IPS-20b (cell line): Measurements from ENCODE around the gene DIAPH3.

ENCODE experiments used
- H3K27ac ChIP-seq: one replicate; pipeline ENCODE4 v1.5.1; 2013; ENCODE audit warnings: low read length
- H3K27me3 ChIP-seq: 2 replicates; pipeline ENCODE4 v1.6.1; 2013; ENCODE audit warnings: mild to moderate bottlenecking, low read length, inconsistent platforms; ENCODE audit not compliant: insufficient read depth
- H3K36me3 ChIP-seq: 2 replicates; pipeline ENCODE4 v1.6.1; 2013; ENCODE audit warnings: low read depth, mild to moderate bottlenecking, inconsistent platforms, low read length, moderate library complexity; ENCODE audit not compliant: insufficient read depth
- H3K4me1 ChIP-seq: 2 replicates; pipeline ENCODE4 v1.6.1; 2013; ENCODE audit warnings: mild to moderate bottlenecking, control low read depth, inconsistent platforms, low read length, moderate library complexity; ENCODE audit not compliant: insufficient read depth
- H3K4me3 ChIP-seq: 2 replicates; pipeline ENCODE4 v1.5.1; 2013; ENCODE audit warnings: mild to moderate bottlenecking, low read length, inconsistent platforms
- H3K9ac ChIP-seq: 2 replicates; pipeline ENCODE4 v1.6.1; 2013; ENCODE audit warnings: low read depth, mild to moderate bottlenecking, inconsistent platforms, low read length, moderate library complexity
- H3K9me3 ChIP-seq: 2 replicates; pipeline ENCODE4 v1.6.1; 2013; ENCODE audit warnings: mild to moderate bottlenecking, low read depth, low read length, inconsistent platforms; ENCODE audit not compliant: insufficient read depth

DIAPH3 gene

DNA sequence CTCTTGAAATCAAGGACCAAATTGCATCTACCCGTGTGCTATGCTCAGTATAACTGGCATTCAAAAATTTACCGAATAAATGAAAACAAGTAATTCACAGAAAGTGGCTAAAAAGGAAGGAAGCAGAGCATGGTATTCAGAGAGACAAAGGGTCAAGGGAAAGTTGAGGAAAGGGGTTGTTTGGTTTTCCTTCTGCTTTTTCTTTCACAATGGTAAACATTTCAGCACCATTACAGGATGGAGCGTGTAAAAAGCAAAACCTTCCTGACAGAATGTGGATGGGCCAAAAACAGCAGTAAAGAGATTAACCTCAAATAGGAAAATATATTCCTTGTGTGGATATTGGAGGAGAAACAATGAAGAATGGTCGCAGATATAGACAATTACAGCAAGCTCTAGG is 14.8 kb downstream of the DIAPH3 start:
- H3K4me3 ChIP-seq, result no peak overlapping the region
- no peaks in the 10 kb centered on the region for H3K36me3 ChIP-seq
- H3K27ac ChIP-seq, result no peak overlapping the region
- H3K9me3 ChIP-seq, result no peaks in the 10 kb centered on the region
- H3K27me3 ChIP-seq, result no peaks in the 10 kb centered on the region
- H3K4me1 ChIP-seq, result peaks cover 7% of the 10 kb centered on the region; the same call in 1 of the 2 replicates
- H3K9ac ChIP-seq, result no peak overlapping the region

- Histone ChIP-seq H3K36me3 (no peaks in the 10 kb centered on the region), H3K4me1 (peaks cover 15% of the 10 kb centered on the region; the same call in 1 of the 2 replicates), H3K9me3 (no peaks in the 10 kb centered on the region), H3K4me3 (no peak overlapping the region), H3K27me3 (no peaks in the 10 kb centered on the region), H3K9ac (no peak overlapping the region), H3K27ac (no peak overlapping the region)
Measured at GRCh38 chr13:60147361-60147760, 16.4 kb downstream of the DIAPH3 start.

DNA sequence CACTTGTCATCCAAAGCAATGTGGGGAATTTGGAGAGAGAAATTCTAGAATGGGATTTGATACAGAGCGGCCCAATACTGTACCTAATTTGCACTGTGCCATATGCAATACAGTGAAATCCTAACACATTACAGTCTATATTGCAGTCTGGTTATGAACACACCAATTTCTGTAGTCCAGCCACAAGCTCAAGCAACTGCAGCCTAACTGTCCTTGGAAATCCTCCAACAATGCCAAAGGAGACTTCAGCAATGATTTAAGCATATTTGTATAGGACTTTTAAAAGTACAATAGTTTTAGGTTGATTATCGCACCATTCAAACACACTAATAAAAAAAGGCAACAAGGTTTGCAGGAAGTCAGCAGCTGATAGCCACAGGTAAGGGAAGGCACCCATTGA is 17.3 kb downstream of the DIAPH3 start:
- Histone ChIP-seq H3K9me3 (no peaks in the 10 kb centered on the region), H3K36me3 (no peaks in the 10 kb centered on the region), H3K4me3 (no peak overlapping the region), H3K27me3 (no peaks in the 10 kb centered on the region), H3K27ac (no peak overlapping the region), H3K9ac (no peak overlapping the region), H3K4me1 (peaks cover 15% of the 10 kb centered on the region; the same call in 1 of the 2 replicates)

DNA sequence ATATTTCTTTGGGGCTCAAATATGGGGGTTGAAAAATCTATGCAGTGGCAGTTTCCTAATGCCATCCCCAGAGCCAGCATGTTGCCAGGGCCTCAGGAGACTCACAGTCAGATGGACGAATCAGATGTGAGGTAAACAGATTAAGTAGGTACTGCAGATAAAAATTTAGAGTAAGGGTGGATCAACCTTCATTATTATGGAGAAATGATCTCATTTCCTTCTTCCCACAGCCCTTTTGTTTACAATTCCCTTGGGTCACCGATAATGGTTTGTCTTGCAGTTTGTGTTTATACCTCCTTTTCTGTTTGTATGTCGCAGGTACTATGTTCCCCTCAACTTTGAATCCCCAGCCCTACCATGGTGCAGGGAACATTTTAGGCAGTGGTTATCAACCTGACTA is 20.0 kb downstream of the DIAPH3 start:
- Histone ChIP-seq H3K9me3 (no peaks in the 10 kb centered on the region), H3K4me1 (peaks cover 15% of the 10 kb centered on the region; the same call in 1 of the 2 replicates), H3K27ac (no peak overlapping the region), H3K4me3 (no peak overlapping the region), H3K9ac (no peak overlapping the region), H3K36me3 (no peaks in the 10 kb centered on the region), H3K27me3 (no peaks in the 10 kb centered on the region)

GRCh38 chr13:60139272-60139671 is 24.5 kb downstream of the DIAPH3 start:
- Histone ChIP-seq H3K36me3 (no peaks in the 10 kb centered on the region), H3K27ac (no peak overlapping the region), H3K9ac (no peak overlapping the region), H3K4me1 (peaks cover 11% of the 10 kb centered on the region), H3K4me3 (no peak overlapping the region), H3K27me3 (no peaks in the 10 kb centered on the region), H3K9me3 (no peaks in the 10 kb centered on the region)

DNA sequence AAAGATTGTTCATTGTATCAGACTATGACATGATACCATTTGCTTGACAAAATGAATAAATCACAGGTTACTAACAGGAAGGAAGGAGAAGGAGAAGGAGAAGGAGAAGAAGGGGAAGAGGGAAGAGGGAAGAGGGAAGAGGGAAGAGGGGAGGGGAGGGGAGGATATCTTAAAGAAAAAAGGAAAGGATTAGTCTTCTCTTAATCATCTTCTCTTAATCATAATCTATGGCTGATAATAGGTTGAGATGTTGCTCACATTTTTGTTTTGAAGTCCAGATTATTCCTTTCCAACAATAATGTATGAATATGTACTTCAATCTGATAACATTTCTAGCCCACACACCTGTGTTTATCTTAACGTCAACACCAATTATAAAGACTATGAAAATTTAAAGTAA is 25.1 kb downstream of the DIAPH3 start:
- peaks cover 7% of the 10 kb centered on the region for H3K4me1 ChIP-seq
- H3K27me3 ChIP-seq, result no peaks in the 10 kb centered on the region
- no peaks in the 10 kb centered on the region for H3K9me3 ChIP-seq
- no peak overlapping the region for H3K9ac ChIP-seq
- no peak overlapping the region for H3K4me3 ChIP-seq
- no peaks in the 10 kb centered on the region for H3K36me3 ChIP-seq
- no peak overlapping the region for H3K27ac ChIP-seq

DNA sequence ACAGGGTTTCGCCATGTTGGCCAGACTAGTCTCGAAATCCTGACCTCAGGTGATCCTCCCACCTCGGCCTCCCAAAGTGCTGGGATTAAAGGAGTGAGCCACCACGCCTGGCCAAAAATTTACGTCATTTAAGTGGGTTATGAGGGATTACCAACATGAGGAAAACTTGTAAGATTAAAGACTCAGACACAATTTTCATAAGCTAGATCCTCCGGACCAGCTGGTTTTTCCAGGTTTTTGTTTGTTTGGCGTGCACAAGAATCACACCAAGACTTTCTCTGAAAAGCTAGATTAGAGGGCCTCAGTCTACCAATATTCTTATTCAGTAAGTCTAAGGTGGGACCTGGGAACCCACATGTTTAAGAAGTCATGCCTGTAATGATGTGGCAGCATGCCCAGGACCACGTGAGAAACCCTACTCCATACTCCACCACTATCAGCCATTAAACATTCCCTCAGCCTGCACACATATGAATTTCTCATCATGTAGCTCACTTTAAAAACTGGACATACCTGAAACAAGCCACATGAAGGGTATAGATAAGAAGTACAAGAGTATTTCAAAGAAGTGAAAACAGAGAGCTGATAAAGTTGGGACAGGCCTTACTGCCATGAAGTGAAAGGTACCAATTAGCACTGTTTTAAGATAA is 25.7 kb downstream of the DIAPH3 start:
- Histone ChIP-seq H3K27ac (no peak overlapping the region), H3K4me3 (no peak overlapping the region), H3K36me3 (no peaks in the 10 kb centered on the region), H3K4me1 (peaks cover under 1% of the 10 kb centered on the region), H3K9me3 (no peaks in the 10 kb centered on the region), H3K27me3 (no peaks in the 10 kb centered on the region), H3K9ac (no peak overlapping the region)

DNA sequence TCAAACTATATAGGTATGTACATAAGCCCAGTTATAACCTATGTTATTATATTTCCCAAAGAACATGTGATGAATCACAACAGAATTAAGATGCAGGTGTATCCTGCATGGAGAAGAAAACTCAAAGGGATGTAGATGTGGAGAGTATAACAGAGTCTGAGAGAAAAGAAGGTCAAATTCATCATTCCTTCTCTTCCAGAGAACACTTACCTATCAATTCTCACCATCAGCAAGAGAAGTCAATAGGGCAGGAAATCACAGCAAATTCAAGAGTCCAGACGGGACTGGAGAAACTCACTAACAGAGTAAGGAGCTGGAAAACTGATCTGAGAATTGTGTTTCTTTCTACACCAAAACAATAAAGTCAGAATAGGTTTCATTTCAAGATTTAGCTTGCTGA is 28.4 kb downstream of the DIAPH3 start:
- no peaks in the 10 kb centered on the region for H3K9me3 ChIP-seq
- H3K9ac ChIP-seq, result no peak overlapping the region
- H3K4me1 ChIP-seq, result no peaks in the 10 kb centered on the region; the same call in none of the 2 replicates
- H3K27ac ChIP-seq, result no peak overlapping the region
- no peak overlapping the region for H3K4me3 ChIP-seq
- H3K27me3 ChIP-seq, result no peaks in the 10 kb centered on the region
- H3K36me3 ChIP-seq, result no peaks in the 10 kb centered on the region; the same call in 1 of the 2 replicates

- H3K27ac ChIP-seq, result no peak overlapping the region
- H3K9me3 ChIP-seq, result no peaks in the 10 kb centered on the region
- H3K4me3 ChIP-seq, result no peak overlapping the region
- H3K4me1 ChIP-seq, result no peaks in the 10 kb centered on the region; the same call in none of the 2 replicates
- no peak overlapping the region for H3K9ac ChIP-seq
- no peaks in the 10 kb centered on the region for H3K27me3 ChIP-seq
- no peaks in the 10 kb centered on the region; the same call in 1 of the 2 replicates for H3K36me3 ChIP-seq
Measured at GRCh38 chr13:60134376-60134775, 29.4 kb downstream of the DIAPH3 start.

- no peaks in the 10 kb centered on the region for H3K27me3 ChIP-seq
- H3K9ac ChIP-seq, result no peak overlapping the region
- H3K4me1 ChIP-seq, result no peaks in the 10 kb centered on the region
- no peak overlapping the region for H3K27ac ChIP-seq
- H3K36me3 ChIP-seq, result no peaks in the 10 kb centered on the region; the same call in none of the 2 replicates
- H3K4me3 ChIP-seq, result no peak overlapping the region
- H3K9me3 ChIP-seq, result no peaks in the 10 kb centered on the region
Measured at GRCh38 chr13:60121337-60121687, 42.4 kb downstream of the DIAPH3 start.

DNA sequence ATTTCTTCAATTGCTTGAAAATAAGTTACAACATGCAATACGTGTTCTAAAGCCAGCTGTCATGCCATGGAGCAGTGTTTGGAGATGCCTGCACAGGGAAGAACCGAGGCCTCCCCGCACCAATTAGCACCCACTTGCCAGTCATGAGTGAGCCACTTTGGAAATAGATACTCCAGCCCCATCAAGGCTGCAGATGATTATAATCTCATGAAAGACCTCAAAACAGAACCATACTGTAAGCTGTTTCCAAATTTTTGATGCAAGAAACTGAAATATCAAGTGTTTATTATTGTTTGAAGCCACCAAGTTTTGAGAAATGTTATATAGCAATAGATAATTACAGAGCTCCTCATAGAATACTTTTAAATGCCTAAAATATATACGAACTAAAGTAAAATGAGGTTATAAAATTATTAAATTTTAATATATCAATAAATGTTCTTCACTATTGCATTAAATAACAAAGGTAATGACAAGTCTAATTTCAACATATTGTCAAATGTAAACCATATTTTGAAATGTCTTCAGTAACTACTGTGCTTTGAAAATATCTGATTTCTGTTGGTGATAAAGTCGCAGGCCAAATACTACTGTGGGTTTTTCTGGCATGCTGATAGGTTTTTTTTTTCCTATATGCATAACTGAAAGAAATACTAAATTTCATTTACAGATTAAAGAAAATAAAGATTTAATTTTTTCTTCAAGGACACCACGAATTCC is 43.0 kb downstream of the DIAPH3 start:
- Histone ChIP-seq H3K27me3 (no peaks in the 10 kb centered on the region), H3K9me3 (no peaks in the 10 kb centered on the region), H3K4me1 (no peaks in the 10 kb centered on the region), H3K4me3 (no peak overlapping the region), H3K27ac (no peak overlapping the region), H3K36me3 (no peaks in the 10 kb centered on the region; the same call in none of the 2 replicates), H3K9ac (no peak overlapping the region)
